HCT116 (cell line): ENCODE measurements around the gene TGM6. TPM values are rescaled to one million over a fixed set of nuclear protein-coding genes. Genes with fewer than 3 reads are reported as not detected.

Experiments used
- ATAC-seq: fragments of 200-7000 bp; cut with Tn5 transposase; 2 replicates; pipeline ENCODE4 v1.9.1; 2020; ENCODE audit warnings: mild to moderate bottlenecking, moderate library complexity
- BruUV-seq: library from RNA; stranded (reverse); fragments of 400-500 nt; replicated peaks from 2 replicates; lab custom pipeline; 2021; lab: Mats Ljungman, UMichigan
- CTCF ChIA-PET: fragments of 300-600 bp; sonication (Branson Sonifier 250); formaldehyde crosslinking; loops from one replicate; lab custom pipeline; 2021; ENCODE audit warnings: antibody characterized with exemption; lab: Charles Lee
- POLR2A ChIA-PET: fragments of 300-600, 350-600 bp; sonication (Branson Sonifier 250); formaldehyde crosslinking; loops from one replicate; lab custom pipeline; 2021; ENCODE audit warnings: antibody characterized with exemption; lab: Charles Lee
- RAD21 ChIA-PET, 2 experiments: fragments of 300-600 bp; sonication (Branson Sonifier 250); formaldehyde crosslinking; loops; one replicate each; lab custom pipeline; 2023; ENCODE audit warnings: low total read pairs in 2 of 2; ENCODE audit not compliant: uncharacterized antibody in 2 of 2, unreplicated experiment in 2 of 2, low non-redundant PET in 1 of 2; lab: Charles Lee
- DNase-seq: peaks from one replicate; pipeline ENCODE4 v3.0.0-alpha.2; 2010; ENCODE audit warnings: low read depth, low spot score
- H2AFZ ChIP-seq: fragments of 200-600 bp; shearing (Covaris generic), sonication (generic); 2 replicates; pipeline ENCODE4 v1.6.1; 2017; ENCODE audit warnings: low read depth, mixed run types, mixed read lengths, antibody characterized with exemption, low read length; ENCODE audit not compliant: poor library complexity, severe bottlenecking
- H3K27ac ChIP-seq: 2 replicates; pipeline ENCODE4 v1.5.1; 2012; ENCODE audit warnings: low read depth, low read length
- H3K27me3 ChIP-seq: fragments of 200-600 bp; sonication (generic); 2 replicates; pipeline ENCODE4 v1.6.1; 2016; ENCODE audit warnings: mixed run types, low read length, mixed read lengths; ENCODE audit not compliant: insufficient read depth
- H3K36me3 ChIP-seq, 2 experiments: fragments of 200-500 bp in 1 of 2; fragments of 200-600 bp in 1 of 2; sonication (Bioruptor generic) in 1 of 2; sonication (generic) in 1 of 2; 2 replicates each; pipeline versions ENCODE4 v1.5.1 to v1.6.1; 2014 to 2016; ENCODE audit warnings: low read length in 2 of 2, inconsistent platforms in 1 of 2, mixed read lengths in 1 of 2, mixed run types in 1 of 2; ENCODE audit not compliant: insufficient read depth in 2 of 2, control insufficient read depth in 1 of 2
- H3K4me1 ChIP-seq, 2 experiments: fragments of 200-600 bp in 1 of 2; sonication (generic) in 1 of 2; 2 replicates each; pipeline versions ENCODE4 v1.5.1 to v1.6.1; 2012 to 2017; ENCODE audit warnings: low read length in 2 of 2, inconsistent platforms in 1 of 2, mild to moderate bottlenecking in 1 of 2, mixed read lengths in 1 of 2, mixed run types in 1 of 2, moderate library complexity in 1 of 2; ENCODE audit not compliant: insufficient read depth in 2 of 2, control insufficient read depth in 1 of 2
- H3K4me2 ChIP-seq: fragments of 200-600 bp; sonication (generic); 2 replicates; pipeline ENCODE4 v1.6.1; 2017; ENCODE audit warnings: mixed run types, low read length, mixed read lengths
- H3K4me3 ChIP-seq, 2 experiments: fragments of 200-600 bp in 1 of 2; sonication (generic) in 1 of 2; replicated peaks in 1 of 2; 2 replicates each; pipeline ENCODE4 v1.5.1; 2011 to 2016; ENCODE audit warnings: low read length in 2 of 2, control low read depth in 1 of 2, low read depth in 1 of 2, mild to moderate bottlenecking in 1 of 2, mixed read lengths in 1 of 2, mixed run types in 1 of 2
- H3K79me2 ChIP-seq: fragments of 200-600 bp; sonication (generic); 2 replicates; pipeline ENCODE4 v1.6.1; 2017; ENCODE audit warnings: mild to moderate bottlenecking, mixed run types, low read length, moderate library complexity, mixed read lengths; ENCODE audit not compliant: insufficient read depth
- H3K9ac ChIP-seq: fragments of 200-600 bp; sonication (generic); 2 replicates; pipeline ENCODE4 v1.6.1; 2016; ENCODE audit warnings: low read length, mixed read lengths
- H3K9me2 ChIP-seq: fragments of 200-600 bp; sonication (generic), shearing (Covaris generic); 2 replicates; pipeline ENCODE4 v1.6.1; 2017; ENCODE audit warnings: mixed run types, mild to moderate bottlenecking, moderate library complexity; ENCODE audit not compliant: insufficient read depth
- H3K9me3 ChIP-seq, 2 experiments: fragments of 200-500 bp in 1 of 2; fragments of 200-600 bp in 1 of 2; sonication (Bioruptor generic) in 1 of 2; sonication (generic) in 1 of 2; 2 replicates each; pipeline ENCODE4 v1.6.1; 2014 to 2017; ENCODE audit warnings: low read length in 2 of 2, mixed read lengths in 2 of 2, inconsistent platforms in 1 of 2, low read depth in 1 of 2, mild to moderate bottlenecking in 1 of 2, mixed run types in 1 of 2, moderate library complexity in 1 of 2; ENCODE audit not compliant: control insufficient read depth in 1 of 2, insufficient read depth in 1 of 2
- H4K20me1 ChIP-seq: fragments of 200-600 bp; sonication (generic), shearing (Covaris generic); 2 replicates; pipeline ENCODE4 v1.6.1; 2017; ENCODE audit warnings: mixed run types, mild to moderate bottlenecking, moderate library complexity; ENCODE audit not compliant: insufficient read depth
- CBX3 ChIP-seq: IDR thresholded peaks from 2 replicates; pipeline ENCODE4 v1.6.1; 2012; ENCODE audit warnings: low read depth
- EGR1 ChIP-seq: IDR thresholded peaks from 2 replicates; pipeline ENCODE4 v1.6.1; 2012; ENCODE audit warnings: low read depth
- EZH2 ChIP-seq: fragments of 200-600 bp; sonication (generic); IDR thresholded peaks from 2 replicates; pipeline ENCODE4 v1.6.1; 2017; ENCODE audit warnings: antibody characterized with exemption, mixed run types
- FOSL1 ChIP-seq: IDR thresholded peaks from 2 replicates; pipeline ENCODE4 v1.6.1; 2012; ENCODE audit warnings: low read depth
- SRF ChIP-seq: IDR thresholded peaks from 2 replicates; pipeline ENCODE4 v1.6.1; 2012; ENCODE audit warnings: low read depth
- YY1 ChIP-seq: IDR thresholded peaks from 2 replicates; pipeline ENCODE4 v1.6.1; 2011; ENCODE audit warnings: low read length, low read depth, moderate library complexity, mild to moderate bottlenecking; ENCODE audit not compliant: insufficient replicate concordance; ENCODE audit errors: extremely low read depth
- ZFX ChIP-seq: fragments of 450-650 bp; IDR thresholded peaks from 2 replicates; pipeline ENCODE4 v1.6.1; 2017
- ZNF274 ChIP-seq: fragments of 200-500 bp; sonication (Bioruptor generic); IDR thresholded peaks from 2 replicates; pipeline ENCODE4 v1.6.1; 2014; ENCODE audit warnings: mild to moderate bottlenecking, low read depth, low read length, inconsistent platforms
- intact Hi-C: fragments of 100-400 bp; cut with micrococcal nuclease; formaldehyde crosslinking; loops from 2 replicates; pipeline ENCODE4 v1.10.0; 2022
- total RNA-seq: library from RNA; stranded (reverse); gene quantifications from one replicate; pipeline ENCODE4 v1.2.1, GENCODE V29; 2021; ENCODE audit not compliant: unreplicated experiment
- TF ChIP-seq, protein P1 (sequence below): IDR thresholded peaks from 2 replicates; pipeline ENCODE4 v1.6.1; 2012; ENCODE audit warnings: low read depth
- TF ChIP-seq, protein P2 (sequence below): IDR thresholded peaks from 2 replicates; pipeline ENCODE4 v1.6.1; 2011; ENCODE audit warnings: mild to moderate bottlenecking, low read length, moderate library complexity; ENCODE audit not compliant: insufficient replicate concordance; ENCODE audit errors: extremely low read depth

TGM6 gene
- total RNA-seq, 1 experiment from 2014 or later: not detected

DNA sequence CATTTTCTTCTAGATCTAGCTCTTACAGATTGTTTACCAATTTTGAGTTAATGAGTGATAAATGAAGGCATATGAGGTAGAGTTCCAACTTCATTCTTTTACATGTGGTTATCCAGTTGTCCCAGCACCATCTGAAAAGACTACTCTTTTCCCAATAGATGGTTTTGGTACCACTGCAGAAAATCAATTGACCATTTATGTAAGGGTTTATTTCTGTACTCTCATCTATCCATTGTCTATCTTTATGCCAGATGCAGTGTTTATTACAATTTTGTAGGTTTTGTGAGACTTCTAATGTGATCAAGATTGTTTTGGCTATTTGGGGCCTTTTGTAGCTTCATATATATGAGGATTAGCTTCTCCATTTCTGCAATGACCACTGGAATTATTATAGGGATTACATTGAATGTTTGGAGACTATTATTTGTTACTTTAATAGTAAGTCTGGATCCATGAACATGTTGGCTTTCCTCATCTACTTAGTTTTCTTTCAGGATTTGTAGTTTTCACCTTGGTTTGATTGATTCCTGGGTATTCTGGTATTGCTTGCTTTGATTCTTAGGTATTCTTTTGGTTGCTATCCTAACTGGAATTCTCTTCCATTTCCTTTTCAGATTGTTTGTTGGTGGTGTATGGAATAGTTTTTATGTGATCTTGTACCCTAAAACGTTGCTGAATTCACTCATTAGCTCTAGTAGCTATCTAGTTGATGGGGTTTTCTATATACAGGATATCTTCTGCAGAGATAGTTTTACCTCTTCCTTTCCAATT lies 79.5 kb downstream of the TGM6 start:
- no peak for DNase-seq
- Histone ChIP-seq H3K9ac (no peak overlapping the region), H3K4me1 (no peaks in the 10 kb centered on the region), H2AFZ (no peak overlapping the region), H3K79me2 (peaks cover 25% of the 10 kb centered on the region), H4K20me1 (peaks cover 11% of the 10 kb centered on the region; the same call in 1 of the 2 replicates), H3K36me3 (peaks cover 54 to 59% of the 10 kb centered on the region in 2 experiments), H3K9me3 (no peaks in the 10 kb centered on the region), H3K9me2 (no peaks in the 10 kb centered on the region), H3K4me3 (no peak overlapping the region), H3K4me2 (no peak overlapping the region), H3K27me3 (no peaks in the 10 kb centered on the region), H3K27ac (no peak overlapping the region)
- ChIA-PET RAD21 (no interaction called here), CTCF (interaction anchor here (0.5 to 1.3 kb wide), 3 partner anchors 8 to 255 kb away, joined by 3 to 4 read pairs (median 4); no protein-coding TSS in a partner anchor), POLR2A (interaction anchor here (1.2 kb wide), 1 partner anchor 11 kb away, joined by 3 read pairs; the partner anchor contains the start of gene SNRPB)
- no TSS peak for BruUV-seq
- TF ChIP-seq SRF (no peak), ZNF274 (no peak), EGR1 (no peak), CBX3 (no peak), EZH2 (no peak), FOSL1 (no peak), ZFX (no peak), YY1 (no peak)
- TF ChIP-seq, protein P1, sequence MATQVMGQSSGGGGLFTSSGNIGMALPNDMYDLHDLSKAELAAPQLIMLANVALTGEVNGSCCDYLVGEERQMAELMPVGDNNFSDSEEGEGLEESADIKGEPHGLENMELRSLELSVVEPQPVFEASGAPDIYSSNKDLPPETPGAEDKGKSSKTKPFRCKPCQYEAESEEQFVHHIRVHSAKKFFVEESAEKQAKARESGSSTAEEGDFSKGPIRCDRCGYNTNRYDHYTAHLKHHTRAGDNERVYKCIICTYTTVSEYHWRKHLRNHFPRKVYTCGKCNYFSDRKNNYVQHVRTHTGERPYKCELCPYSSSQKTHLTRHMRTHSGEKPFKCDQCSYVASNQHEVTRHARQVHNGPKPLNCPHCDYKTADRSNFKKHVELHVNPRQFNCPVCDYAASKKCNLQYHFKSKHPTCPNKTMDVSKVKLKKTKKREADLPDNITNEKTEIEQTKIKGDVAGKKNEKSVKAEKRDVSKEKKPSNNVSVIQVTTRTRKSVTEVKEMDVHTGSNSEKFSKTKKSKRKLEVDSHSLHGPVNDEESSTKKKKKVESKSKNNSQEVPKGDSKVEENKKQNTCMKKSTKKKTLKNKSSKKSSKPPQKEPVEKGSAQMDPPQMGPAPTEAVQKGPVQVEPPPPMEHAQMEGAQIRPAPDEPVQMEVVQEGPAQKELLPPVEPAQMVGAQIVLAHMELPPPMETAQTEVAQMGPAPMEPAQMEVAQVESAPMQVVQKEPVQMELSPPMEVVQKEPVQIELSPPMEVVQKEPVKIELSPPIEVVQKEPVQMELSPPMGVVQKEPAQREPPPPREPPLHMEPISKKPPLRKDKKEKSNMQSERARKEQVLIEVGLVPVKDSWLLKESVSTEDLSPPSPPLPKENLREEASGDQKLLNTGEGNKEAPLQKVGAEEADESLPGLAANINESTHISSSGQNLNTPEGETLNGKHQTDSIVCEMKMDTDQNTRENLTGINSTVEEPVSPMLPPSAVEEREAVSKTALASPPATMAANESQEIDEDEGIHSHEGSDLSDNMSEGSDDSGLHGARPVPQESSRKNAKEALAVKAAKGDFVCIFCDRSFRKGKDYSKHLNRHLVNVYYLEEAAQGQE: no peak
- TF ChIP-seq, protein P2, sequence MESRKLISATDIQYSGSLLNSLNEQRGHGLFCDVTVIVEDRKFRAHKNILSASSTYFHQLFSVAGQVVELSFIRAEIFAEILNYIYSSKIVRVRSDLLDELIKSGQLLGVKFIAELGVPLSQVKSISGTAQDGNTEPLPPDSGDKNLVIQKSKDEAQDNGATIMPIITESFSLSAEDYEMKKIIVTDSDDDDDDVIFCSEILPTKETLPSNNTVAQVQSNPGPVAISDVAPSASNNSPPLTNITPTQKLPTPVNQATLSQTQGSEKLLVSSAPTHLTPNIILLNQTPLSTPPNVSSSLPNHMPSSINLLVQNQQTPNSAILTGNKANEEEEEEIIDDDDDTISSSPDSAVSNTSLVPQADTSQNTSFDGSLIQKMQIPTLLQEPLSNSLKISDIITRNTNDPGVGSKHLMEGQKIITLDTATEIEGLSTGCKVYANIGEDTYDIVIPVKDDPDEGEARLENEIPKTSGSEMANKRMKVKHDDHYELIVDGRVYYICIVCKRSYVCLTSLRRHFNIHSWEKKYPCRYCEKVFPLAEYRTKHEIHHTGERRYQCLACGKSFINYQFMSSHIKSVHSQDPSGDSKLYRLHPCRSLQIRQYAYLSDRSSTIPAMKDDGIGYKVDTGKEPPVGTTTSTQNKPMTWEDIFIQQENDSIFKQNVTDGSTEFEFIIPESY: no peak
- intact Hi-C loops: no loop called here
- ATAC-seq: no peak
